GM12878 (cell line): ENCODE results near the gene SHROOM3. TPM values are rescaled to one million over a fixed set of nuclear protein-coding genes. Genes with fewer than 3 reads are reported as not detected.

Source experiments
- ATAC-seq: fragments of 200-7000 bp; cut with Tn5 transposase; 3 replicates; pipeline ENCODE4 v1.9.1; 2020; ENCODE audit warnings: mild to moderate bottlenecking, moderate library complexity
- BruUV-seq: library from RNA; stranded (reverse); fragments of 400-500 nt; replicated peaks from 2 replicates; lab custom pipeline; 2021; lab: Mats Ljungman, UMichigan
- CTCF ChIA-PET: fragments of 300-600 bp; sonication (Branson Sonifier 250); formaldehyde crosslinking; extraction: SDS; loops from one replicate; lab custom pipeline; 2021; ENCODE audit warnings: inconsistent platforms; lab: Yijun Ruan, JAX
- POLR2A ChIA-PET: fragments of 350-600 bp; formaldehyde crosslinking; extraction: SDS; loops from one replicate; lab custom pipeline; 2021; ENCODE audit warnings: inconsistent platforms; lab: Charles Lee
- RAD21 ChIA-PET: fragments of 300-600 bp; sonication (Branson Sonifier 250); formaldehyde crosslinking; loops from one replicate; lab custom pipeline; 2023; ENCODE audit warnings: antibody characterized with exemption; ENCODE audit not compliant: unreplicated experiment; lab: Charles Lee
- SMC1A ChIA-PET: fragments of 300-600 bp; sonication (Branson Sonifier 250); formaldehyde crosslinking; loops from one replicate; lab custom pipeline; 2023; ENCODE audit not compliant: unreplicated experiment, uncharacterized antibody; lab: Charles Lee
- DNase-seq: peaks from one replicate; pipeline ENCODE4 v3.0.0-alpha.2; 2011; ENCODE audit warnings: low read depth, low spot score
- FAIRE-seq: peaks from 3 replicates; lab custom pipeline; 2011; peaks lifted over from hg19 to GRCh38; lab: Jason Lieb, UNC
- H2AFZ ChIP-seq: 2 replicates; pipeline ENCODE4 v1.6.0; 2011; ENCODE audit warnings: low read depth, low read length, control low read depth; ENCODE audit not compliant: control insufficient read depth
- H3K27ac ChIP-seq: 2 replicates; pipeline ENCODE4 v1.5.1; 2011; ENCODE audit warnings: control low read depth; ENCODE audit not compliant: control insufficient read depth, insufficient read depth
- H3K27me3 ChIP-seq, 2 experiments: replicated peaks in 1 of 2; 2 replicates each; pipeline versions ENCODE4 v1.6.0 to v1.6.1; 2011; ENCODE audit warnings: low read length in 1 of 2; ENCODE audit not compliant: control insufficient read depth in 2 of 2, insufficient read depth in 2 of 2
- H3K36me3 ChIP-seq, 2 experiments: 2 replicates each; pipeline ENCODE4 v1.5.1; 2011; ENCODE audit warnings: low read length in 1 of 2; ENCODE audit not compliant: control insufficient read depth in 2 of 2, insufficient read depth in 2 of 2
- H3K4me1 ChIP-seq: 2 replicates; pipeline ENCODE4 v1.6.1; 2011; ENCODE audit warnings: mild to moderate bottlenecking, low read length, moderate library complexity, mixed read lengths; ENCODE audit not compliant: control insufficient read depth, insufficient read depth
- H3K4me2 ChIP-seq: 2 replicates; pipeline ENCODE4 v1.6.0; 2011; ENCODE audit warnings: control low read depth; ENCODE audit not compliant: control insufficient read depth, insufficient read depth
- H3K4me3 ChIP-seq: fragments of 200-600 bp; sonication (generic); 2 replicates; pipeline ENCODE4 v1.5.1; 2016
- H3K79me2 ChIP-seq: 2 replicates; pipeline ENCODE4 v1.6.0; 2011; ENCODE audit warnings: low read length; ENCODE audit not compliant: control insufficient read depth, insufficient read depth
- H3K9ac ChIP-seq: 2 replicates; pipeline ENCODE4 v1.8.0; 2011; ENCODE audit warnings: low read length, control low read depth, mixed read lengths; ENCODE audit not compliant: control insufficient read depth, insufficient read depth
- H3K9me3 ChIP-seq: replicated peaks from 3 replicates; pipeline ENCODE4 v1.5.1; 2011; ENCODE audit warnings: mild to moderate bottlenecking, low read length; ENCODE audit not compliant: control insufficient read depth, insufficient read depth
- H4K20me1 ChIP-seq: 2 replicates; pipeline ENCODE4 v1.6.0; 2011; ENCODE audit not compliant: control insufficient read depth, insufficient read depth
- BRCA1 ChIP-seq: IDR thresholded peaks from 2 replicates; pipeline ENCODE4 v1.6.1; 2011; ENCODE audit warnings: low read depth, low read length, improper control_type of control experiment
- GATAD2B ChIP-seq: fragments of 450-650 bp; conservative IDR thresholded peaks from 2 replicates; pipeline ENCODE4 v1.6.1; 2017; ENCODE audit warnings: low read depth, mild to moderate bottlenecking, moderate library complexity
- IRF4 ChIP-seq: IDR thresholded peaks from 2 replicates; pipeline ENCODE4 v1.6.1; 2011; ENCODE audit warnings: low read depth, low read length
- MYC ChIP-seq: IDR thresholded peaks from 2 replicates; pipeline ENCODE4 v1.6.1; 2011; ENCODE audit warnings: mild to moderate bottlenecking, low read length, moderate library complexity, inconsistent platforms; ENCODE audit not compliant: insufficient read depth, insufficient replicate concordance, insufficient read length, severe bottlenecking
- NBN ChIP-seq: fragments of 450-650 bp; IDR thresholded peaks from 2 replicates; pipeline ENCODE4 v1.6.1; 2016
- NFYB ChIP-seq: IDR thresholded peaks from 2 replicates; pipeline ENCODE4 v1.6.1; 2011; ENCODE audit warnings: low read depth, mild to moderate bottlenecking, low read length, improper control_type of control experiment, moderate library complexity; ENCODE audit not compliant: insufficient read depth
- RAD21 ChIP-seq: IDR thresholded peaks from 2 replicates; pipeline ENCODE4 v1.6.1; 2011; ENCODE audit warnings: mild to moderate bottlenecking, low read depth, low read length, moderate library complexity; ENCODE audit not compliant: insufficient read depth
- SMAD5 ChIP-seq: IDR thresholded peaks from 2 replicates; pipeline ENCODE4 v1.6.1; 2016; ENCODE audit warnings: antibody characterized with exemption, low read depth
- ZNF207 ChIP-seq: fragments of 450-650 bp; IDR thresholded peaks from 2 replicates; pipeline ENCODE4 v1.6.1; 2014; ENCODE audit warnings: antibody characterized with exemption, mild to moderate bottlenecking, borderline replicate concordance
- WGBS: methylation state at CpG from one replicate; pipeline ENCODE4 v1.1.6; 2016; ENCODE audit warnings: low lambda C conversion rate; ENCODE audit not compliant: insufficient replicate concordance, insufficient coverage; ENCODE audit errors: missing lambda C conversion rate; 5-methylcytosine and 5-hydroxymethylcytosine counted together
- in situ Hi-C: fragments of 300-500 bp; cut with MboI; formaldehyde crosslinking; loops from 9 replicates; pipeline ENCODE4 v1.14.3; 2018; ENCODE audit warnings: mixed read lengths
- intact Hi-C: fragments of 100-400 bp; cut with micrococcal nuclease; formaldehyde crosslinking; loops from one replicate; pipeline ENCODE4 v1.14.2; 2022; ENCODE audit not compliant: unreplicated experiment
- polyA plus RNA-seq, 11 experiments: library from polyadenylated mRNA; depleted of rRNA in 4 of 11; unstranded in 6 of 11; stranded (reverse) in 5 of 11; fragments of >200 nt; fragmentation: Nextera tagmentation in 4 of 11; fragmentation: Illumina TruSeq in 1 of 11; extraction: Ambion mirVana in 4 of 11; extraction: Trizol in 1 of 11; gene quantifications; 1 replicate in 1 of 11; 2 replicates in 10 of 11; pipeline versions ENCODE4 v1.2.1 to v1.2.3, GENCODE V29; 2011 to 2016; ENCODE audit warnings: inconsistent platforms in 2 of 11, missing spikeins in 2 of 11, low read depth in 1 of 11
- total RNA-seq, 4 experiments: library from RNA; depleted of rRNA in 3 of 4; stranded (reverse); fragments of >200 nt in 3 of 4; fragmentation: Illumina TruSeq in 1 of 4; extraction: Trizol in 1 of 4; gene quantifications; 2 replicates each; pipeline versions ENCODE4 v1.2.1 to v1.2.3, GENCODE V29; 2013 to 2021
- TF ChIP-seq, protein P1 (sequence below): IDR thresholded peaks from 2 replicates; pipeline ENCODE4 v1.6.1; 2012; ENCODE audit warnings: improper control_type of control experiment, low read depth, low read length; ENCODE audit not compliant: insufficient replicate concordance

Gene SHROOM3
- total and polyA plus RNA-seq, 10 of the 15 experiments (the other 5 are each of a cell fraction or from before 2014, with no cell fraction given), result under 0.01 to 0.29 (median 0.08) TPM; not detected in 1

DNA sequence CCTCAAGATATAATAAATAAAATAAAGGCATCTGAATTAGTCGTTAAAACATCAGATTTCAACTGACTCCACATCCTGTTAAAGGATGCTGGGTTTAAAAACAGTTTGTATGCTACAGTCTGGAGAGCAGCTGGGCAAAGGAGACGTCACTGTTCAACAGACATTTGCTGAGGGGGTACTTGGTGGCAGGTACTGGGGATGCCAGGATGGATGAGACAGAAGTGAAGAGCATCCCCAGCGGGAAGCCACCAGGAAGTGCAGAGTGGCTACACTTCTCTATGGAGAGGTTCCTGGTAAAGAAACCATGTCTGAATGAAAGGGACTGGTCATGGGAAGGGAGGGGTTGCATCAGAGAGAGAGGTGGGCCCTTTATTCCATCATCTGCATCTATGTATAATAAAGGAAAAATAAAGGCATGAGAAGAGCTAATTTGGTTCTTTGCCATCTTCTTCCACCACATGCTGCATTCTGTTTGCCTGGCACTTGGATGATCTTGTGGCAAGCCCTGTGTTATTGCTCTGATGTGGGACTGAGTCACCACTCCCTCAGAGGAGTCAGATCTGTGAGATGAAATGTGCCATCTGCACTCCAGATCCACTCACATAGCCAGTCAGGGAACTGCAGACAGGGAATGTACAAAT is 318.0 kb downstream of the SHROOM3 start:
- ChIA-PET RAD21 (no interaction called here), CTCF (interaction anchor here (0.9 to 1.2 kb wide), 2 partner anchors 10 to 322 kb away, joined by 3 to 4 read pairs; no protein-coding TSS in a partner anchor), SMC1A (interaction anchor here (0.5 kb wide), 1 partner anchor 303 kb away, joined by 3 read pairs; no protein-coding TSS in a partner anchor), POLR2A (no interaction called here)
- BruUV-seq, result no TSS peak
- FAIRE-seq (no peak), ATAC-seq (no peak), DNase-seq (no peak)
- Histone ChIP-seq H3K27ac (no peak overlapping the region), H3K4me1 (no peaks in the 10 kb centered on the region), H3K9ac (no peak overlapping the region), H3K79me2 (no peaks in the 10 kb centered on the region), H3K4me3 (no peak overlapping the region), H3K9me3 (no peaks in the 10 kb centered on the region; the same call in 2 of the 3 replicates), H3K27me3 (peaks cover 0 to 3% of the 10 kb centered on the region in 2 experiments; a peak in 2 of 4 replicates), H2AFZ (no peak overlapping the region), H4K20me1 (no peaks in the 10 kb centered on the region), H3K4me2 (no peak overlapping the region), H3K36me3 (no peaks in the 10 kb centered on the region)
- in situ Hi-C loops, result loop anchor here (5.0 kb wide), 2 partner anchors 241 to 321 kb away; no protein-coding TSS in a partner anchor
- WGBS, result 44% methylated on average over 3 of the region's 3 CpGs
- intact Hi-C loops, result no loop called here
- TF ChIP-seq NFYB, result no peak
- TF ChIP-seq GATAD2B, result no peak
- no peak for TF ChIP-seq RAD21
- TF ChIP-seq ZNF207, result no peak
- TF ChIP-seq SMAD5, result no peak
- TF ChIP-seq, protein P1, sequence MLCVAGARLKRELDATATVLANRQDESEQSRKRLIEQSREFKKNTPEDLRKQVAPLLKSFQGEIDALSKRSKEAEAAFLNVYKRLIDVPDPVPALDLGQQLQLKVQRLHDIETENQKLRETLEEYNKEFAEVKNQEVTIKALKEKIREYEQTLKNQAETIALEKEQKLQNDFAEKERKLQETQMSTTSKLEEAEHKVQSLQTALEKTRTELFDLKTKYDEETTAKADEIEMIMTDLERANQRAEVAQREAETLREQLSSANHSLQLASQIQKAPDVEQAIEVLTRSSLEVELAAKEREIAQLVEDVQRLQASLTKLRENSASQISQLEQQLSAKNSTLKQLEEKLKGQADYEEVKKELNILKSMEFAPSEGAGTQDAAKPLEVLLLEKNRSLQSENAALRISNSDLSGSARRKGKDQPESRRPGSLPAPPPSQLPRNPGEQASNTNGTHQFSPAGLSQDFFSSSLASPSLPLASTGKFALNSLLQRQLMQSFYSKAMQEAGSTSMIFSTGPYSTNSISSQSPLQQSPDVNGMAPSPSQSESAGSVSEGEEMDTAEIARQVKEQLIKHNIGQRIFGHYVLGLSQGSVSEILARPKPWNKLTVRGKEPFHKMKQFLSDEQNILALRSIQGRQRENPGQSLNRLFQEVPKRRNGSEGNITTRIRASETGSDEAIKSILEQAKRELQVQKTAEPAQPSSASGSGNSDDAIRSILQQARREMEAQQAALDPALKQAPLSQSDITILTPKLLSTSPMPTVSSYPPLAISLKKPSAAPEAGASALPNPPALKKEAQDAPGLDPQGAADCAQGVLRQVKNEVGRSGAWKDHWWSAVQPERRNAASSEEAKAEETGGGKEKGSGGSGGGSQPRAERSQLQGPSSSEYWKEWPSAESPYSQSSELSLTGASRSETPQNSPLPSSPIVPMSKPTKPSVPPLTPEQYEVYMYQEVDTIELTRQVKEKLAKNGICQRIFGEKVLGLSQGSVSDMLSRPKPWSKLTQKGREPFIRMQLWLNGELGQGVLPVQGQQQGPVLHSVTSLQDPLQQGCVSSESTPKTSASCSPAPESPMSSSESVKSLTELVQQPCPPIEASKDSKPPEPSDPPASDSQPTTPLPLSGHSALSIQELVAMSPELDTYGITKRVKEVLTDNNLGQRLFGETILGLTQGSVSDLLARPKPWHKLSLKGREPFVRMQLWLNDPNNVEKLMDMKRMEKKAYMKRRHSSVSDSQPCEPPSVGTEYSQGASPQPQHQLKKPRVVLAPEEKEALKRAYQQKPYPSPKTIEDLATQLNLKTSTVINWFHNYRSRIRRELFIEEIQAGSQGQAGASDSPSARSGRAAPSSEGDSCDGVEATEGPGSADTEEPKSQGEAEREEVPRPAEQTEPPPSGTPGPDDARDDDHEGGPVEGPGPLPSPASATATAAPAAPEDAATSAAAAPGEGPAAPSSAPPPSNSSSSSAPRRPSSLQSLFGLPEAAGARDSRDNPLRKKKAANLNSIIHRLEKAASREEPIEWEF, result no peak
- no peak for TF ChIP-seq NBN
- no peak for TF ChIP-seq MYC
- TF ChIP-seq BRCA1, result no peak
- TF ChIP-seq IRF4, result no peak
